Measurements from ENCODE around the gene C11orf24. TPM values are rescaled to one million over a fixed set of nuclear protein-coding genes. Genes with fewer than 3 reads are reported as not detected.

C11orf24 gene
- 10 to 100 TPM; 38.0 to 40.7 TPM for total RNA-seq

DNA sequence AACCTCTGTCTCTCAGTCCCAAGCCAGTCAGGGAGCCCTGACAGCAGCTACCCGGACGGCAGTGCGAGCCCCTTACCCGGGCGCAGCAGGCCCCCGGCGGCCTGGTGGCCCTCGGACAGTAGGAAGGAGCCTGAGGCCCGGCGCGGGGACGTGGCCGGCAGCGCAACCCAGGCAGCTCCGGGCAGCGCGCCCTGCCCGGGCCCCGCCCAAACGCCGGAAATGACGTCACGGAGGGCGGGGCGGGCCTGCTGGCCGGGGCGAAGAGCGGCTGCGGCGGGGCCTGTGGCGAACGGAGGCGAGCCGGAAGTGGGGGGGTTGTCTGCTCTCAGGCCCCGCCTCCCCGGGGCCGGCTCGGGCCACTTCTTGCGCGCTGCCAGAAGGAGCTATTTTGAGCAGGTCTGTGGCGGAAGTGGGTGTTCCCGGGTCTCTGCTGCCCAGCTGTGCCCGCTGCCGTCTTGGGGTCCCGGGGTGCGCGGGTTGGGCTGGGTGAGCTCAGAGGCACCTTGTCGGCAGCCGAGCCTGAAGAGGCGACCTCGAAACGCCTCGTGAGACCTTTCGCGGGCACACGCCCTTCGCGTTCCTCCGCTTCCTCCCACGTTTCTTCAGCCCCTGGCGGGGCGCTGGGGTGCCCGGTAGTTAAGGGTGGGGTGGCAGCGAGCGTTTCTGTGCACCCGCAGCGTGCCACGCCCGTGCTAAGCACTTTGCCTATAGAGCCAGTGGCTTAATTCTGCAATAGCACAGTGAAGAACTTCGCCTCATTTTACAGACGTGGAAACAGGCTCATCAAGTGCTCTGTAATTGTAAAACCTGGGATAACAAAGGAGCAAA lies at the start of gene C11orf24:
C11orf24 (minus strand) TSS at position 193 of the 828 bp plus-strand sequence. CDS start 8,206 bp downstream, outside the sequence.
- H3K27me3 Mint-ChIP-seq = no peaks in the 10 kb centered on the region
- H3K27ac Mint-ChIP-seq = peak within 1 kb of the TSS; percentile 90
- peak; percentile 94 for DNase-seq
- TF ChIP-seq, protein P1, sequence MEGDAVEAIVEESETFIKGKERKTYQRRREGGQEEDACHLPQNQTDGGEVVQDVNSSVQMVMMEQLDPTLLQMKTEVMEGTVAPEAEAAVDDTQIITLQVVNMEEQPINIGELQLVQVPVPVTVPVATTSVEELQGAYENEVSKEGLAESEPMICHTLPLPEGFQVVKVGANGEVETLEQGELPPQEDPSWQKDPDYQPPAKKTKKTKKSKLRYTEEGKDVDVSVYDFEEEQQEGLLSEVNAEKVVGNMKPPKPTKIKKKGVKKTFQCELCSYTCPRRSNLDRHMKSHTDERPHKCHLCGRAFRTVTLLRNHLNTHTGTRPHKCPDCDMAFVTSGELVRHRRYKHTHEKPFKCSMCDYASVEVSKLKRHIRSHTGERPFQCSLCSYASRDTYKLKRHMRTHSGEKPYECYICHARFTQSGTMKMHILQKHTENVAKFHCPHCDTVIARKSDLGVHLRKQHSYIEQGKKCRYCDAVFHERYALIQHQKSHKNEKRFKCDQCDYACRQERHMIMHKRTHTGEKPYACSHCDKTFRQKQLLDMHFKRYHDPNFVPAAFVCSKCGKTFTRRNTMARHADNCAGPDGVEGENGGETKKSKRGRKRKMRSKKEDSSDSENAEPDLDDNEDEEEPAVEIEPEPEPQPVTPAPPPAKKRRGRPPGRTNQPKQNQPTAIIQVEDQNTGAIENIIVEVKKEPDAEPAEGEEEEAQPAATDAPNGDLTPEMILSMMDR (IDR thresholded peaks at IDR 0.05) = no peak
- no peaks in the 10 kb centered on the region for H3K9me3 Mint-ChIP-seq
- peak within 1 kb of the TSS; percentile 82 for H3K4me3 Mint-ChIP-seq
- peaks cover 29% of the 10 kb centered on the region for H3K4me1 Mint-ChIP-seq (ENCODE audit: low read depth)
- ATAC-seq = peak; percentile 96
- ChIA-PET CTCF (interaction anchor here (0.9 to 3.9 kb wide), 6 partner anchors 14 to 241 kb away, joined by 3 to 46 read pairs (median 4); no protein-coding TSS in a partner anchor), POLR2A (interaction anchor here (0.7 to 3.6 kb wide), 3 partner anchors 11 to 26 kb away, joined by 3 to 11 read pairs (median 3); no protein-coding TSS in a partner anchor)
- peaks cover 14% of the 10 kb centered on the region for H3K36me3 Mint-ChIP-seq (ENCODE audit: low read depth)
- intact Hi-C loops (cut with micrococcal nuclease) = no loop called here

DNA sequence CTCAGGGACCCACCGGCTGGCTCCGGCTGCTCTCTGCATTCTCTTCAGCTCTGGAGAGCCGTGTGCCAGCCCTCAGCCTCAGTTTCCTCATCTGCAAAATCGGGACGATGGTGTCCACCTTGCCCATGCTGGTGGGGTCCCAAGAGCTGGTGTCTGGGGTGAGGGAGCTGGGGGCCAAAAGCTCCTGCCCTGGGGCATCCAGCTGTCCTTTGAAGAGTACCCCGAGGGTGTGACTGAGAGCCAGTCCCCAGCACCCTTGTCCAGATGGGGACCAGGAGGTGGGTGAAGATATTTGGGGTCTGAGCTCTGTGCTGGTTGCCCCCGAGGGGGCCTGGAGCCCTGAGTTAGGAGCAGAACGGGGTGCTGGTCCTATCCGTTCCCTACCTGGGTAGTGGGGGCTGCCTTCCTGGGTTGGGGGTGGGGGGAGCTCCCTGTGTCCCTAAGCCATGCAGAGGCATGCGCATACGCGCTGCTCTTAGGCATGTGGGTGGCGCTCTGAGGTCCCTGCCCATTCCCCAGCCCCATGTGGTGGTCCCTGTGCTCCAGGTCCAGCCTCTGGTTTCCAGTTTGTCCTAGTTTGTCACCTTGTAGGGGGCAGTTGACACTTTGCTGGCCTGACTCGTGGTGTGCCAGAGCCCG lies 45.5 kb upstream of the C11orf24 start:
- H3K36me3 Mint-ChIP-seq (ENCODE audit: low read depth) = no peaks in the 10 kb centered on the region
- intact Hi-C loops (cut with micrococcal nuclease) = loop anchor here (10.0 kb wide), 1 partner anchor 68 kb away; no protein-coding TSS in a partner anchor
- TF ChIP-seq, protein P1 (IDR thresholded peaks at IDR 0.05) = no peak
- H3K27ac Mint-ChIP-seq = no peak overlapping the region
- no peak for ATAC-seq
- peaks cover 11% of the 10 kb centered on the region for H3K4me1 Mint-ChIP-seq (ENCODE audit: low read depth)
- ChIA-PET POLR2A (no interaction called here), CTCF (interaction anchor here (0.8 kb wide), 1 partner anchor 60 kb away, joined by 3 read pairs; no protein-coding TSS in a partner anchor)
- peaks cover 2% of the 10 kb centered on the region for H3K27me3 Mint-ChIP-seq
- no peak overlapping the region for H3K4me3 Mint-ChIP-seq
- H3K9me3 Mint-ChIP-seq = no peaks in the 10 kb centered on the region
- DNase-seq = no peak

DNA sequence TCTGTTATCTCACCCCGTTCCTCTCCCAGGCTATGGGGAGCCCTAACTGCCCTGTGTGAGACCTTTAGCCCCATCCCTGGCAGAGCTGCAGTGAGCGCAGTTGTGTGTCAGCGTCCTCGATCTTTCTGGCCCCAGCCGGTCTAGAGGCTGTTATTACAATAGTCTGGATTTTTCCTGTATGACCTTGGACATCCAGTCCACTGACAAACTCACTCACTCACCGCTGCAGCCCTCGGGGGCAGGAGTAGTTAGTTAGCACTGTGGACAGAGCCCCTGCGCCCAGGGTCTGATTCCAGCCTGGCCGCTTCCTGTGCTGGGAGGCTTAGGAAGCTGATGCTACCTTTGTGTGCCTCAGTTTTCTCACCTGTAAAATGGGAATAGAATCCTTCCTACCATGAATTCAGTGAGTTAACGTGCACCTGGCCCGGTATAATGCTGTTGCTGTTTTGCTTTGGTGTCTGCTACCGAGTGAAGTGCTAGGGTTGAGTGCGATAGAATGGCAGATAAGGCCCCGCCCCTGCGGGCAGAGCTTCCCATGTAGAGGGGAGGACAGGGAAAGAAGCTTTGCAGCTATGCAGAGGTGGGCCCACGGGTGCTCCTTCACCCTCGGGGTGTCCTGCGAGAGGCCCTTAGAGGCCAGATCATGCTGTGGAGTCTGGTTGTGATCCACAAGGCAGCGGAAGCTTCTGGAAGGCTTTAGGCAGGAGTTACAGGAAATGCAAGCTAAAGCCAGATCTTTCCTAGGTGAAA lies 43.6 kb upstream of the C11orf24 start:
- Mint-ChIP-seq H3K9me3 (no peaks in the 10 kb centered on the region), H3K4me1 (ENCODE audit: low read depth) (peaks cover 11% of the 10 kb centered on the region), H3K4me3 (no peak overlapping the region), H3K36me3 (ENCODE audit: low read depth) (no peaks in the 10 kb centered on the region), H3K27me3 (peaks cover 2% of the 10 kb centered on the region), H3K27ac (no peak overlapping the region)
- POLR2A ChIA-PET = interaction anchor here (1.1 kb wide), 1 partner anchor 8 kb away, joined by 3 read pairs; no protein-coding TSS in a partner anchor
- ATAC-seq (no peak), DNase-seq (no peak)
- intact Hi-C loops (cut with micrococcal nuclease) = loop anchor here (10.0 kb wide), 1 partner anchor 69 kb away; no protein-coding TSS in a partner anchor
- CTCF ChIA-PET = interaction anchor here (0.6 to 1.7 kb wide), 2 partner anchors 20 to 53 kb away, joined by 3 to 6 read pairs; no protein-coding TSS in a partner anchor
- TF ChIP-seq, protein P1 (IDR thresholded peaks at IDR 0.05) = no peak

DNA sequence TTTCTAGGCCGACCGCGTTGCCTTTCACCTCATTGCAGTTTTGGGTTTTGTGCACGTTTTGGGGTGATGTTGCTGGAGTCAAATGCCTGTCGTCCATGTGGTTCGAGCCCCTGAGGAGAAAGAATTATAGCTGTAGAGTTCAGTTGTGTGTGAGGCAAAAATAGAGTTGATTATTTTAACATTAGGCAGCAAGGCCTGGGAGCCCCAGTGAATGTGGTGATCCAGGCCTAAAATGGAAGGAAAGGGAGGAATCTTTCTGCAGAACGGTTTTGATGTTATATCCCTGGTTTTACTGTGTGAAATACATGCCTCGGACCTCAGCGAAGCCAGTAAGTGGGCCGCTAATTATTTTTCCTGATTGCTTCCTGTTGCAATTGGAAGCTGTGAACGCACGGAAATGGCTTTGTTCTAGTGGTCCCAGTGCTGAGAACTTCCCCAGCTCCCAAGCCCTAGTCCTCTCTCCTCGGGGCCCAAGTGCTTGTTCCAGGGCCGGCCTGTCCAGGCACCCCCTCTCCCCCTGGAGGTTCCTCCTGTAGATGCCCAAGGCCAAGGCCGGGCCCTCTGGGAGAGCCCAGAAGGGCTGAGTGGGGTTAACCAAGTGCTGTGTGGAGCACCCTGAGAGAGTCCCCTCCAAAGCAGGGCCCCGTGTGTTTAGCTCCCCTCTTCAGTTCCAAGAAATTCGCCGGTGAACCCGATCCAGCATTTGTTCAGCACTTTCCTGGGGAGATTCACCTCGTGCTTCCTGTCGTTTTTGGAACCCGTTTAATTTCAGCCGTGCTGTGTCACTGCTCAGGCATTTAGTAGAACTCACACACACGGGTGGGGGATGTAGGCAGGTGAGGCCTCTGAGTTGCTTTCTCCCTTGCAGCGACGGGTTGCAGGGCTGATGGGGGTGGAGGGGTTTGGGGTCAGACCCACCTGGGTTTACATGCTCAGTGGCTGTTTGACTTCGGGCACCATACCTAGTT lies 42.7 kb upstream of the C11orf24 start:
- no peak for DNase-seq
- POLR2A ChIA-PET = interaction anchor here (0.5 kb wide), 1 partner anchor 21 kb away, joined by 3 read pairs; no protein-coding TSS in a partner anchor
- CTCF ChIA-PET = interaction anchor here (1.0 to 1.7 kb wide), 3 partner anchors 13 to 45 kb away, joined by 3 to 6 read pairs (median 3); no protein-coding TSS in a partner anchor
- H3K36me3 Mint-ChIP-seq (ENCODE audit: low read depth) = no peaks in the 10 kb centered on the region
- H3K9me3 Mint-ChIP-seq = no peaks in the 10 kb centered on the region
- peaks cover 2% of the 10 kb centered on the region for H3K27me3 Mint-ChIP-seq
- H3K27ac Mint-ChIP-seq = no peak overlapping the region
- H3K4me3 Mint-ChIP-seq = peak overlapping the region; percentile 92
- H3K4me1 Mint-ChIP-seq (ENCODE audit: low read depth) = peaks cover 13% of the 10 kb centered on the region
- TF ChIP-seq, protein P1 (IDR thresholded peaks at IDR 0.05) = no peak
- ATAC-seq = no peak
- intact Hi-C loops (cut with micrococcal nuclease) = loop anchor here (10.0 kb wide), 1 partner anchor 70 kb away; no protein-coding TSS in a partner anchor

All from activated CD8-positive, alpha-beta T cell treated with anti-CD3 and anti-CD28 coated beads for 36 hours (primary cell).